GM23338 (cell line): ENCODE data around the gene MYO5B. TPM values are rescaled to one million over a fixed set of nuclear protein-coding genes. Genes with fewer than 3 reads are reported as not detected.

Source experiments
- ATAC-seq: fragments of 200-7000 bp; cut with Tn5 transposase; 3 replicates; pipeline ENCODE4 v1.9.1; 2020
- DNase-seq: peaks from one replicate; pipeline ENCODE4 v3.0.0-alpha.2; 2015; ENCODE audit warnings: low spot score
- H2AFZ ChIP-seq: fragments of 200-600 bp; sonication (generic); 2 replicates; pipeline ENCODE4 v1.8.0; 2016; ENCODE audit warnings: antibody characterized with exemption, mild to moderate bottlenecking, moderate library complexity
- H3F3A ChIP-seq: fragments of 200-600 bp; sonication (generic); replicated peaks from 2 replicates; pipeline ENCODE4 v1.8.0; 2017; ENCODE audit warnings: antibody characterized with exemption, mixed run types, low read depth
- H3K27ac ChIP-seq: fragments of 200-600 bp; sonication (generic); 2 replicates; pipeline ENCODE4 v1.6.1; 2016; ENCODE audit warnings: low read depth
- H3K27me3 ChIP-seq: fragments of 200-600 bp; sonication (generic); 2 replicates; pipeline ENCODE4 v1.8.0; 2016; ENCODE audit warnings: mild to moderate bottlenecking, mixed run types, moderate library complexity; ENCODE audit not compliant: insufficient read depth
- H3K36me3 ChIP-seq: fragments of 200-600 bp; sonication (generic); 2 replicates; pipeline ENCODE4 v1.8.0; 2016; ENCODE audit warnings: mild to moderate bottlenecking; ENCODE audit not compliant: insufficient read depth
- H3K4me1 ChIP-seq: fragments of 200-600 bp; sonication (generic); 2 replicates; pipeline ENCODE4 v1.8.0; 2016; ENCODE audit warnings: mild to moderate bottlenecking, moderate library complexity; ENCODE audit not compliant: insufficient read depth
- H3K4me2 ChIP-seq: fragments of 200-600 bp; sonication (generic); 2 replicates; pipeline ENCODE4 v1.7.1; 2017; ENCODE audit warnings: mixed run types
- H3K4me3 ChIP-seq: fragments of 200-600 bp; sonication (generic); 2 replicates; pipeline ENCODE4 v1.6.1; 2016; ENCODE audit warnings: mixed run types
- H3K79me2 ChIP-seq: fragments of 200-600 bp; sonication (generic); replicated peaks from 2 replicates; pipeline ENCODE4 v1.8.0; 2017; ENCODE audit warnings: mild to moderate bottlenecking; ENCODE audit not compliant: insufficient read depth
- H3K9me2 ChIP-seq: fragments of 200-600 bp; sonication (generic); 2 replicates; pipeline ENCODE4 v1.8.0; 2017; ENCODE audit not compliant: insufficient read depth
- H4K20me1 ChIP-seq: fragments of 200-600 bp; sonication (generic); replicated peaks from 2 replicates; pipeline ENCODE4 v1.8.0; 2017; ENCODE audit warnings: mild to moderate bottlenecking; ENCODE audit not compliant: insufficient read depth
- H3K27ac Mint-ChIP-seq: 2 replicates; pipeline ENCODE4 v1.8.0; 2020; ENCODE audit warnings: inconsistent platforms, mild to moderate bottlenecking, moderate library complexity, mixed read lengths
- H3K27me3 Mint-ChIP-seq: 3 replicates; pipeline ENCODE4 v1.8.0; 2022; ENCODE audit warnings: low read depth, mild to moderate bottlenecking, moderate library complexity, mixed read lengths, inconsistent platforms; ENCODE audit not compliant: insufficient read depth, poor library complexity
- H3K36me3 Mint-ChIP-seq: 3 replicates; pipeline ENCODE4 v1.8.0; 2021; ENCODE audit warnings: low read depth, mild to moderate bottlenecking, inconsistent platforms, moderate library complexity, mixed read lengths
- H3K4me1 Mint-ChIP-seq: 3 replicates; pipeline ENCODE4 v1.8.0; 2020; ENCODE audit warnings: mild to moderate bottlenecking, inconsistent platforms, mixed read lengths
- H3K4me3 Mint-ChIP-seq: 3 replicates; pipeline ENCODE4 v1.8.0; 2021; ENCODE audit warnings: moderate library complexity, mild to moderate bottlenecking, inconsistent platforms, mixed read lengths
- H3K9me3 Mint-ChIP-seq: 3 replicates; pipeline ENCODE4 v1.8.0; 2020; ENCODE audit warnings: moderate library complexity, mild to moderate bottlenecking, inconsistent platforms, mixed read lengths
- NANOG ChIP-seq: IDR thresholded peaks from 2 replicates; pipeline ENCODE4 v1.6.1; 2016; ENCODE audit warnings: antibody characterized with exemption, borderline replicate concordance
- STAT1 ChIP-seq: IDR thresholded peaks from one replicate; pipeline ENCODE4 v1.6.1; 2016; ENCODE audit warnings: antibody characterized with exemption; ENCODE audit not compliant: unreplicated experiment
- ZNF114 ChIP-seq: fragments of 250-450 bp; sonication (Bioruptor Pico); IDR thresholded peaks from 2 replicates; pipeline ENCODE4 v1.5.0; 2020; ENCODE audit warnings: mild to moderate bottlenecking, moderate library complexity
- ZNF331 ChIP-seq: fragments of 250-450 bp; sonication (Bioruptor Pico); IDR thresholded peaks from 2 replicates; pipeline ENCODE4 v1.5.0; 2020; ENCODE audit warnings: low read depth, mild to moderate bottlenecking, moderate library complexity
- polyA plus RNA-seq: library from polyadenylated mRNA; unstranded; fragments of >200 nt; fragmentation: Nextera tagmentation; extraction: Ambion mirVana; gene quantifications from 2 replicates; pipeline ENCODE4 v1.2.1, GENCODE V29; 2016
- total RNA-seq: library from RNA; depleted of rRNA; stranded (reverse); fragments of >200 nt; shearing (Covaris generic); gene quantifications from 2 replicates; pipeline ENCODE4 v1.2.3, GENCODE V29; 2014
- TF ChIP-seq, protein P1 (sequence below), 2 experiments: fragments of 200-600 bp in 1 of 2; sonication (generic) in 1 of 2; conservative IDR thresholded peaks; 2 replicates each; pipeline versions ENCODE4 v1.5.1 to v1.6.1; 2016 to 2017; ENCODE audit warnings: antibody characterized with exemption in 2 of 2, low read depth in 2 of 2, mild to moderate bottlenecking in 2 of 2, moderate library complexity in 1 of 2
- TF ChIP-seq, protein P2 (sequence below): fragments of 250-450 bp; sonication (Bioruptor Pico); IDR thresholded peaks from 2 replicates; pipeline ENCODE4 v1.5.0; 2020; ENCODE audit warnings: mild to moderate bottlenecking, moderate library complexity
- TF ChIP-seq, protein P3 (sequence below): IDR thresholded peaks from one replicate; pipeline ENCODE4 v1.6.1; 2018; ENCODE audit warnings: antibody characterized with exemption; ENCODE audit not compliant: unreplicated experiment

Gene MYO5B
- total and polyA plus RNA-seq, 2 experiments from 2014 or later: 3.2 to 19.1 TPM

DNA sequence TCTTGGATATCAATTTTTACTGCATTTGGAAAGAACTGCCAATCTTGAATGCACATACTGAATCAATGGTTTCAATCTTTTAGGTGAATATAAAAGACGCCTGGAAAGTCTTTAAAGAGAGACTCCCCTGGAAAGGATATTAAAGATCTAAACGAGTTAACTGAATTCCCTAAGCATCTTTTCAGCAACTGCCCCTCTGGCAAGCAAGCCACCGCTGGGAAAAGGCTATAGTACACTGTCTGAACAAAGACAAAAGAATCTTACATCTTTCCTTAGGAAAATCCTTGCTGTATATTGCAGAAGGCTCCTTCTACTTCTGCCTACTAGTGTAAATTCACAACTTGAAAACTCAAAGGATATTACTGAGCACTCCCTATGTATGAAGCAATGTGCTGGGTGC, 28.0 kb downstream of the MYO5B start (continued):
- TF ChIP-seq, protein P1, sequence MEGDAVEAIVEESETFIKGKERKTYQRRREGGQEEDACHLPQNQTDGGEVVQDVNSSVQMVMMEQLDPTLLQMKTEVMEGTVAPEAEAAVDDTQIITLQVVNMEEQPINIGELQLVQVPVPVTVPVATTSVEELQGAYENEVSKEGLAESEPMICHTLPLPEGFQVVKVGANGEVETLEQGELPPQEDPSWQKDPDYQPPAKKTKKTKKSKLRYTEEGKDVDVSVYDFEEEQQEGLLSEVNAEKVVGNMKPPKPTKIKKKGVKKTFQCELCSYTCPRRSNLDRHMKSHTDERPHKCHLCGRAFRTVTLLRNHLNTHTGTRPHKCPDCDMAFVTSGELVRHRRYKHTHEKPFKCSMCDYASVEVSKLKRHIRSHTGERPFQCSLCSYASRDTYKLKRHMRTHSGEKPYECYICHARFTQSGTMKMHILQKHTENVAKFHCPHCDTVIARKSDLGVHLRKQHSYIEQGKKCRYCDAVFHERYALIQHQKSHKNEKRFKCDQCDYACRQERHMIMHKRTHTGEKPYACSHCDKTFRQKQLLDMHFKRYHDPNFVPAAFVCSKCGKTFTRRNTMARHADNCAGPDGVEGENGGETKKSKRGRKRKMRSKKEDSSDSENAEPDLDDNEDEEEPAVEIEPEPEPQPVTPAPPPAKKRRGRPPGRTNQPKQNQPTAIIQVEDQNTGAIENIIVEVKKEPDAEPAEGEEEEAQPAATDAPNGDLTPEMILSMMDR (conservative IDR thresholded peaks at IDR 0.05; ENCODE audit: low read depth in 2 of 2): no peak
- TF ChIP-seq ZNF331 (no peak), ZNF114 (CRISPR knock-in tag) (no peak), NANOG (no peak), STAT1 (no peak)
- TF ChIP-seq, protein P2, sequence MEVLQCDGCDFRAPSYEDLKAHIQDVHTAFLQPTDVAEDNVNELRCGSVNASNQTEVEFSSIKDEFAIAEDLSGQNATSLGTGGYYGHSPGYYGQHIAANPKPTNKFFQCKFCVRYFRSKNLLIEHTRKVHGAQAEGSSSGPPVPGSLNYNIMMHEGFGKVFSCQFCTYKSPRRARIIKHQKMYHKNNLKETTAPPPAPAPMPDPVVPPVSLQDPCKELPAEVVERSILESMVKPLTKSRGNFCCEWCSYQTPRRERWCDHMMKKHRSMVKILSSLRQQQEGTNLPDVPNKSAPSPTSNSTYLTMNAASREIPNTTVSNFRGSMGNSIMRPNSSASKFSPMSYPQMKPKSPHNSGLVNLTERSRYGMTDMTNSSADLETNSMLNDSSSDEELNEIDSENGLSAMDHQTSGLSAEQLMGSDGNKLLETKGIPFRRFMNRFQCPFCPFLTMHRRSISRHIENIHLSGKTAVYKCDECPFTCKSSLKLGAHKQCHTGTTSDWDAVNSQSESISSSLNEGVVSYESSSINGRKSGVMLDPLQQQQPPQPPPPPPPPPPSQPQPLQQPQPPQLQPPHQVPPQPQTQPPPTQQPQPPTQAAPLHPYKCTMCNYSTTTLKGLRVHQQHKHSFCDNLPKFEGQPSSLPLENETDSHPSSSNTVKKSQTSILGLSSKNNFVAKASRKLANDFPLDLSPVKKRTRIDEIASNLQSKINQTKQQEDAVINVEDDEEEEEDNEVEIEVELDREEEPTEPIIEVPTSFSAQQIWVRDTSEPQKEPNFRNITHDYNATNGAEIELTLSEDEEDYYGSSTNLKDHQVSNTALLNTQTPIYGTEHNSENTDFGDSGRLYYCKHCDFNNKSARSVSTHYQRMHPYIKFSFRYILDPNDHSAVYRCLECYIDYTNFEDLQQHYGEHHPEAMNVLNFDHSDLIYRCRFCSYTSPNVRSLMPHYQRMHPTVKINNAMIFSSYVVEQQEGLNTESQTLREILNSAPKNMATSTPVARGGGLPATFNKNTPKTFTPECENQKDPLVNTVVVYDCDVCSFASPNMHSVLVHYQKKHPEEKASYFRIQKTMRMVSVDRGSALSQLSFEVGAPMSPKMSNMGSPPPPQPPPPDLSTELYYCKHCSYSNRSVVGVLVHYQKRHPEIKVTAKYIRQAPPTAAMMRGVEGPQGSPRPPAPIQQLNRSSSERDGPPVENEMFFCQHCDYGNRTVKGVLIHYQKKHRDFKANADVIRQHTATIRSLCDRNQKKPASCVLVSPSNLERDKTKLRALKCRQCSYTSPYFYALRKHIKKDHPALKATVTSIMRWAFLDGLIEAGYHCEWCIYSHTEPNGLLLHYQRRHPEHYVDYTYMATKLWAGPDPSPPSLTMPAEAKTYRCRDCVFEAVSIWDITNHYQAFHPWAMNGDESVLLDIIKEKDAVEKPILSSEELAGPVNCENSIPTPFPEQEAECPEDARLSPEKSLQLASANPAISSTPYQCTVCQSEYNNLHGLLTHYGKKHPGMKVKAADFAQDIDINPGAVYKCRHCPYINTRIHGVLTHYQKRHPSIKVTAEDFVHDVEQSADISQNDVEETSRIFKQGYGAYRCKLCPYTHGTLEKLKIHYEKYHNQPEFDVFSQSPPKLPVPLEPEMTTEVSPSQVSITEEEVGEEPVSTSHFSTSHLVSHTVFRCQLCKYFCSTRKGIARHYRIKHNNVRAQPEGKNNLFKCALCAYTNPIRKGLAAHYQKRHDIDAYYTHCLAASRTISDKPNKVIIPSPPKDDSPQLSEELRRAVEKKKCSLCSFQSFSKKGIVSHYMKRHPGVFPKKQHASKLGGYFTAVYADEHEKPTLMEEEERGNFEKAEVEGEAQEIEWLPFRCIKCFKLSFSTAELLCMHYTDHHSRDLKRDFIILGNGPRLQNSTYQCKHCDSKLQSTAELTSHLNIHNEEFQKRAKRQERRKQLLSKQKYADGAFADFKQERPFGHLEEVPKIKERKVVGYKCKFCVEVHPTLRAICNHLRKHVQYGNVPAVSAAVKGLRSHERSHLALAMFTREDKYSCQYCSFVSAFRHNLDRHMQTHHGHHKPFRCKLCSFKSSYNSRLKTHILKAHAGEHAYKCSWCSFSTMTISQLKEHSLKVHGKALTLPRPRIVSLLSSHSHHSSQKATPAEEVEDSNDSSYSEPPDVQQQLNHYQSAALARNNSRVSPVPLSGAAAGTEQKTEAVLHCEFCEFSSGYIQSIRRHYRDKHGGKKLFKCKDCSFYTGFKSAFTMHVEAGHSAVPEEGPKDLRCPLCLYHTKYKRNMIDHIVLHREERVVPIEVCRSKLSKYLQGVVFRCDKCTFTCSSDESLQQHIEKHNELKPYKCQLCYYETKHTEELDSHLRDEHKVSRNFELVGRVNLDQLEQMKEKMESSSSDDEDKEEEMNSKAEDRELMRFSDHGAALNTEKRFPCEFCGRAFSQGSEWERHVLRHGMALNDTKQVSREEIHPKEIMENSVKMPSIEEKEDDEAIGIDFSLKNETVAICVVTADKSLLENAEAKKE (CRISPR knock-in tag): no peak

DNA sequence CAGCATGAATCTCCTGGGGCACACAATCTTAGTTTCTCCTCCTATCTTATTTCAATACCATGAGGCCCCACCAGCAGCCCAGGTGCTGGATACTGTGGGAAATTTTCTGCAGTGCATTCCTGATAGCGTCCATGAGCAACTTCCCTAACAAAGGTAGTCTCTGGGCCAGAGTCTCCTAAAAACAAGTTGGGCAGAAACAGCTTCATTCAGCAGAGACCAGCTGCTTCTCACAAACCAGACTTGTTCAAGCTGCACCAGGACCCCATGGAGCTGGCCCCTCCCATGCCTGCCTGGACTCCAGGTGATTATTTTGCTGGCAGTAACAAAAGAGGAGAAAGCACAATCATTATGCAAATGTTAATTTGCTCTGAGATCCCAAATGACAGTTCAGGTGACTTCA, 31.4 kb downstream of the MYO5B start:
- DNase-seq (no peak), ATAC-seq (peak; percentile 39)
- Histone ChIP-seq H4K20me1 (no peaks in the 10 kb centered on the region), H3K27me3 (no peaks in the 10 kb centered on the region), H3K9me2 (0 out of 2 replicates have a peak, but pooled peaks cover 1% of the 10 kb centered on the region), H3K36me3 (no peaks in the 10 kb centered on the region), H3K4me3 (no peak overlapping the region), H3K4me1 (no peaks in the 10 kb centered on the region), H3F3A (no peaks in the 10 kb centered on the region), H3K4me2 (no peak overlapping the region), H2AFZ (no peak overlapping the region), H3K27ac (no peak overlapping the region), H3K79me2 (no peaks in the 10 kb centered on the region)
- H3K27ac Mint-ChIP-seq: no peak overlapping the region
- no peaks in the 10 kb centered on the region for H3K36me3 Mint-ChIP-seq
- no peak overlapping the region for H3K4me3 Mint-ChIP-seq
- peaks cover 30% of the 10 kb centered on the region for H3K4me1 Mint-ChIP-seq
- H3K9me3 Mint-ChIP-seq: no peaks in the 10 kb centered on the region
- peaks cover 7% of the 10 kb centered on the region for H3K27me3 Mint-ChIP-seq
- TF ChIP-seq, protein P3, sequence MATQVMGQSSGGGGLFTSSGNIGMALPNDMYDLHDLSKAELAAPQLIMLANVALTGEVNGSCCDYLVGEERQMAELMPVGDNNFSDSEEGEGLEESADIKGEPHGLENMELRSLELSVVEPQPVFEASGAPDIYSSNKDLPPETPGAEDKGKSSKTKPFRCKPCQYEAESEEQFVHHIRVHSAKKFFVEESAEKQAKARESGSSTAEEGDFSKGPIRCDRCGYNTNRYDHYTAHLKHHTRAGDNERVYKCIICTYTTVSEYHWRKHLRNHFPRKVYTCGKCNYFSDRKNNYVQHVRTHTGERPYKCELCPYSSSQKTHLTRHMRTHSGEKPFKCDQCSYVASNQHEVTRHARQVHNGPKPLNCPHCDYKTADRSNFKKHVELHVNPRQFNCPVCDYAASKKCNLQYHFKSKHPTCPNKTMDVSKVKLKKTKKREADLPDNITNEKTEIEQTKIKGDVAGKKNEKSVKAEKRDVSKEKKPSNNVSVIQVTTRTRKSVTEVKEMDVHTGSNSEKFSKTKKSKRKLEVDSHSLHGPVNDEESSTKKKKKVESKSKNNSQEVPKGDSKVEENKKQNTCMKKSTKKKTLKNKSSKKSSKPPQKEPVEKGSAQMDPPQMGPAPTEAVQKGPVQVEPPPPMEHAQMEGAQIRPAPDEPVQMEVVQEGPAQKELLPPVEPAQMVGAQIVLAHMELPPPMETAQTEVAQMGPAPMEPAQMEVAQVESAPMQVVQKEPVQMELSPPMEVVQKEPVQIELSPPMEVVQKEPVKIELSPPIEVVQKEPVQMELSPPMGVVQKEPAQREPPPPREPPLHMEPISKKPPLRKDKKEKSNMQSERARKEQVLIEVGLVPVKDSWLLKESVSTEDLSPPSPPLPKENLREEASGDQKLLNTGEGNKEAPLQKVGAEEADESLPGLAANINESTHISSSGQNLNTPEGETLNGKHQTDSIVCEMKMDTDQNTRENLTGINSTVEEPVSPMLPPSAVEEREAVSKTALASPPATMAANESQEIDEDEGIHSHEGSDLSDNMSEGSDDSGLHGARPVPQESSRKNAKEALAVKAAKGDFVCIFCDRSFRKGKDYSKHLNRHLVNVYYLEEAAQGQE: no peak
